HT-29 (cell line): ENCODE data around the gene PRR36. TPM values are rescaled to one million over a fixed set of nuclear protein-coding genes. Genes with fewer than 3 reads are reported as not detected.

ENCODE experiments used
- DNase-seq: peaks from one replicate; pipeline ENCODE4 v3.0.0-alpha.2; 2015; ENCODE audit warnings: low spot score
- total RNA-seq: library from RNA; depleted of rRNA; stranded (reverse); fragments of >200 nt; shearing (Covaris generic); gene quantifications from 2 replicates; pipeline ENCODE4 v1.2.3, GENCODE V29; 2014

PRR36 gene
- total RNA-seq, 1 experiment from 2014 or later, result 0.31 TPM

GRCh38 chr19:7872306-7873204 is 1.6 kb downstream of the PRR36 start:
- DNase-seq, result no peak

GRCh38 chr19:7871437-7872305 is 2.5 kb downstream of the PRR36 start:
- peak; percentile 90 for DNase-seq

GRCh38 chr19:7870571-7871436 is 3.4 kb downstream of the PRR36 start:
- peak; percentile 78 for DNase-seq

- DNase-seq, result peak; percentile 32
Observed at GRCh38 chr19:7869910-7870511, 4.2 kb downstream of the PRR36 start.

- peak; percentile 66 for DNase-seq
Observed at GRCh38 chr19:7869453-7869909, 4.7 kb downstream of the PRR36 start.

GRCh38 chr19:7868671-7869452 is 5.3 kb downstream of the PRR36 start:
- DNase-seq, result peak; percentile 80

GRCh38 chr19:7868326-7868670 is 5.9 kb downstream of the PRR36 start:
- no peak for DNase-seq

- DNase-seq, result no peak
Observed at GRCh38 chr19:7867092-7867844, 6.9 kb downstream of the PRR36 start.

GRCh38 chr19:7866399-7867091 is 7.6 kb downstream of the PRR36 start:
- DNase-seq, result no peak

- DNase-seq, result no peak
Observed at GRCh38 chr19:7865262-7865911, 8.8 kb downstream of the PRR36 start.

- no peak for DNase-seq
Observed at GRCh38 chr19:7864690-7865074, 9.5 kb downstream of the PRR36 start.

- DNase-seq, result no peak
Observed at GRCh38 chr19:7863971-7864689, 10.1 kb downstream of the PRR36 start.

GRCh38 chr19:7863157-7863970 is 10.8 kb downstream of the PRR36 start:
- no peak for DNase-seq

GRCh38 chr19:7862413-7862951 is 11.7 kb downstream of the PRR36 start:
- DNase-seq, result no peak

- no peak for DNase-seq
Observed at GRCh38 chr19:7861619-7862412, 12.4 kb downstream of the PRR36 start.
